NOMO-1 treated with DMSO at 0.1 percent for 48 hours (cell line): ENCODE measurements around the gene RHOU.

Experiments used
- DNase-seq: peaks from one replicate; lab custom pipeline; 2025; ENCODE audit not compliant: unreplicated experiment; lab: John Stamatoyannopoulos, UW

The RHOU gene

GRCh38 chr1:228782662-228783417 is 47.6 kb downstream of the RHOU start:
- no peak for DNase-seq

GRCh38 chr1:228783418-228784040 is 48.2 kb downstream of the RHOU start:
- DNase-seq, result no peak

- no peak for DNase-seq
These were observed 48.9 kb downstream of the RHOU start for GRCh38 chr1:228784181-228784580.

GRCh38 chr1:228785366-228786330 is 50.4 kb downstream of the RHOU start:
- DNase-seq, result peak; percentile 26

GRCh38 chr1:228786361-228787129 is 51.3 kb downstream of the RHOU start:
- DNase-seq, result peak; percentile 47

GRCh38 chr1:228791791-228792190 is 56.5 kb downstream of the RHOU start:
- DNase-seq, result no peak

- DNase-seq, result no peak
These were observed 57.3 kb downstream of the RHOU start for GRCh38 chr1:228792601-228793000.

- no peak for DNase-seq
These were observed 57.8 kb downstream of the RHOU start for GRCh38 chr1:228793032-228793431.

GRCh38 chr1:228794173-228794572 is 58.9 kb downstream of the RHOU start:
- DNase-seq, result no peak

- no peak for DNase-seq
These were observed 59.5 kb downstream of the RHOU start for GRCh38 chr1:228794810-228795209.

- DNase-seq, result no peak
These were observed 60.3 kb downstream of the RHOU start for GRCh38 chr1:228795596-228795995.
